ENCODE data around the gene NUDT2.

Gene NUDT2

GRCh38 chr9:34385561-34386230 lies 56.3 kb downstream of the NUDT2 start:
- 98 to 100% methylated on average over 5 of the region's 6 CpGs for WGBS, 2 experiments (ENCODE audit: insufficient coverage in 2 of 2)

GRCh38 chr9:34386656-34387055 lies 57.3 kb downstream of the NUDT2 start:
- Histone ChIP-seq H3K27ac (ENCODE audit: low read depth, low read length, severe bottlenecking) (no peak overlapping the region), H3K36me3 (ENCODE audit: control insufficient read depth, insufficient read depth, low read length) (no peaks in the 10 kb centered on the region), H3K9me3 (ENCODE audit: control insufficient read depth, low read length) (no peaks in the 10 kb centered on the region), H3K4me3 (ENCODE audit: extremely low read depth, insufficient read depth, low read length, poor library complexity, severe bottlenecking) (no peak overlapping the region), H3K4me1 (ENCODE audit: control insufficient read depth, insufficient read depth, low read length, poor library complexity, severe bottlenecking) (no peaks in the 10 kb centered on the region)
- 100% methylated on average over 2 of the region's 3 CpGs for WGBS, 2 experiments (ENCODE audit: insufficient coverage in 2 of 2)

More at GRCh38 chr9:34385561-34386230, 56.3 kb downstream of the NUDT2 start:
- Histone ChIP-seq H3K36me3 (ENCODE audit: control insufficient read depth, insufficient read depth, low read length) (no peaks in the 10 kb centered on the region), H3K27ac (ENCODE audit: low read depth, low read length, severe bottlenecking) (no peak overlapping the region), H3K9me3 (ENCODE audit: control insufficient read depth, low read length) (no peaks in the 10 kb centered on the region), H3K4me3 (ENCODE audit: extremely low read depth, insufficient read depth, low read length, poor library complexity, severe bottlenecking) (no peak overlapping the region), H3K4me1 (ENCODE audit: control insufficient read depth, insufficient read depth, low read length, poor library complexity, severe bottlenecking) (no peaks in the 10 kb centered on the region)

GRCh38 chr9:34387239-34387638 lies 57.9 kb downstream of the NUDT2 start:
- Histone ChIP-seq H3K4me3 (ENCODE audit: extremely low read depth, insufficient read depth, low read length, poor library complexity, severe bottlenecking) (no peak overlapping the region), H3K27ac (ENCODE audit: low read depth, low read length, severe bottlenecking) (no peak overlapping the region), H3K36me3 (ENCODE audit: control insufficient read depth, insufficient read depth, low read length) (no peaks in the 10 kb centered on the region), H3K9me3 (ENCODE audit: control insufficient read depth, low read length) (no peaks in the 10 kb centered on the region), H3K4me1 (ENCODE audit: control insufficient read depth, insufficient read depth, low read length, poor library complexity, severe bottlenecking) (no peaks in the 10 kb centered on the region)
- 79 to 100% methylated on average over 2 to 3 of the region's 4 CpGs for WGBS, 2 experiments (ENCODE audit: insufficient coverage in 2 of 2)

- 67 to 70% methylated on average over 1 of the region's 1 CpG for WGBS, 2 experiments (ENCODE audit: insufficient coverage in 2 of 2)
- H3K36me3 ChIP-seq (ENCODE audit: control insufficient read depth, insufficient read depth, low read length) = peaks cover 5% of the 10 kb centered on the region
- no peaks in the 10 kb centered on the region for H3K4me1 ChIP-seq (ENCODE audit: control insufficient read depth, insufficient read depth, low read length, poor library complexity, severe bottlenecking)
- H3K4me3 ChIP-seq (ENCODE audit: extremely low read depth, insufficient read depth, low read length, poor library complexity, severe bottlenecking) = no peak overlapping the region
- no peak overlapping the region for H3K27ac ChIP-seq (ENCODE audit: low read depth, low read length, severe bottlenecking)
- no peaks in the 10 kb centered on the region for H3K9me3 ChIP-seq (ENCODE audit: control insufficient read depth, low read length)
Measured at GRCh38 chr9:34392511-34392910, 63.1 kb downstream of the NUDT2 start.

Data from mesodermal cell (in vitro differentiated cells).